GM12873 (cell line): ENCODE measurements around the gene ABCC3.

Source experiments
- CTCF ChIP-seq: IDR thresholded peaks from 2 replicates; pipeline ENCODE4 v1.5.1; 2012; ENCODE audit warnings: low read depth, mild to moderate bottlenecking, moderate library complexity, low read length, control low read depth; ENCODE audit not compliant: insufficient read depth; ENCODE audit errors: missing control alignments

The ABCC3 gene

GRCh38 chr17:50634224-50634914, at the start of gene ABCC3:
ABCC3 (plus strand) TSS chr17:50634881; CDS start chr17:50634937, 56 bp downstream.
- no peak for TF ChIP-seq CTCF

- TF ChIP-seq CTCF = no peak
These were observed 49.3 kb upstream of the ABCC3 start for GRCh38 chr17:50585346-50585745.

- TF ChIP-seq CTCF = no peak
These were observed 48.8 kb upstream of the ABCC3 start for GRCh38 chr17:50585891-50586290.

- TF ChIP-seq CTCF = no peak
These were observed 48.0 kb upstream of the ABCC3 start for GRCh38 chr17:50586421-50587247.

- no peak for TF ChIP-seq CTCF
These were observed 47.1 kb upstream of the ABCC3 start for GRCh38 chr17:50587571-50587970.

- no peak for TF ChIP-seq CTCF
These were observed 46.2 kb upstream of the ABCC3 start for GRCh38 chr17:50588391-50589049.
